Sigmoid colon (tissue), 7 donors: Measurements from ENCODE around the gene PPP1R3G. TPM values are rescaled to one million over a fixed set of nuclear protein-coding genes. Genes with fewer than 3 reads are reported as not detected.
A peak's percentile ranks its signal among the peaks of the same experiment; 100 is the strongest.

ENCODE experiments used
- DNase-seq: peaks from one replicate; pipeline ENCODE4 v3.0.0-alpha.2; 2019
- H3K27ac ChIP-seq, 4 donors: fragments of 200-600 bp; sonication (generic); one replicate each; pipeline ENCODE4 v1.5.1; 2016 to 2019; ENCODE audit warnings: mild to moderate bottlenecking in 1 of 4
- H3K27me3 ChIP-seq, 3 donors: fragments of 200-600 bp; sonication (generic); one replicate each; pipeline ENCODE4 v1.5.1; 2019; ENCODE audit warnings: mild to moderate bottlenecking in 1 of 3
- H3K36me3 ChIP-seq, 4 donors: fragments of 200-600 bp; sonication (generic); one replicate each; pipeline ENCODE4 v1.5.1; 2016 to 2019
- H3K4me1 ChIP-seq, 4 donors: fragments of 200-600 bp; sonication (generic); one replicate each; pipeline ENCODE4 v1.5.1; 2017 to 2019
- H3K4me3 ChIP-seq, 4 donors: fragments of 200-600 bp; sonication (generic); one replicate each; pipeline ENCODE4 v1.5.1; 2017 to 2019; ENCODE audit warnings: mild to moderate bottlenecking in 2 of 4, moderate library complexity in 1 of 4
- H3K9me3 ChIP-seq, 4 donors: fragments of 200-600 bp in 3 of 4; sonication (generic) in 3 of 4; one replicate each; pipeline versions ENCODE4 v1.5.1 to v1.6.1; 2013 to 2019
- EP300 ChIP-seq, 4 donors: sonication (generic); formaldehyde crosslinking; IDR thresholded peaks; one replicate each; pipeline ENCODE4 v1.6.1; 2017; ENCODE audit warnings: antibody characterized with exemption in 4 of 4
- POLR2A ChIP-seq, 2 donors: fragments of 450-650 bp; IDR thresholded peaks; one replicate each; pipeline ENCODE4 v1.6.1; 2016; ENCODE audit warnings: antibody characterized with exemption in 2 of 2, mild to moderate bottlenecking in 2 of 2, moderate library complexity in 2 of 2
- POLR2AphosphoS5 ChIP-seq, 4 donors: sonication (generic); formaldehyde crosslinking; IDR thresholded peaks; one replicate each; pipeline ENCODE4 v1.6.1; 2017; ENCODE audit warnings: antibody characterized with exemption in 4 of 4
- WGBS, 2 donors: extraction: QIAGEN DNeasy Blood & Tissue Kit; methylation state at CpG; one replicate each; pipeline ENCODE4 v1.1.7; 2013; 5-methylcytosine and 5-hydroxymethylcytosine counted together
- intact Hi-C: fragments of 100-400 bp; cut with DNase I; formaldehyde crosslinking; loops from one replicate; pipeline ENCODE4 v1.15.1; 2023
- polyA plus RNA-seq, 3 donors: library from polyadenylated mRNA; stranded (reverse); fragments of 200-250 nt; gene quantifications; one replicate each; pipeline ENCODE4 v1.2.3, GENCODE V29; 2013
- total RNA-seq, 4 donors: library from RNA; depleted of rRNA; stranded (reverse); fragments of >200 nt; gene quantifications; one replicate each; pipeline ENCODE4 v1.1.0, GENCODE V29; 2016
- TF ChIP-seq, protein P1 (sequence below), 4 experiments: fragments of 450-650 bp in 3 of 4; fragments of 200-600 bp in 1 of 4; IDR thresholded peaks; one replicate each; pipeline ENCODE4 v1.5.1; 2016 to 2019; ENCODE audit warnings: antibody characterized with exemption in 4 of 4, mild to moderate bottlenecking in 3 of 4, moderate library complexity in 2 of 4
- donor health status: healthy with polysubstance abuse.
- donor health status: Bipolar disorder and iron deficiency.
- donor health status: healthy.

PPP1R3G gene
- total and polyA plus RNA-seq, 7 donors = under 0.01 to 3.0 (median 1.8) TPM

DNA sequence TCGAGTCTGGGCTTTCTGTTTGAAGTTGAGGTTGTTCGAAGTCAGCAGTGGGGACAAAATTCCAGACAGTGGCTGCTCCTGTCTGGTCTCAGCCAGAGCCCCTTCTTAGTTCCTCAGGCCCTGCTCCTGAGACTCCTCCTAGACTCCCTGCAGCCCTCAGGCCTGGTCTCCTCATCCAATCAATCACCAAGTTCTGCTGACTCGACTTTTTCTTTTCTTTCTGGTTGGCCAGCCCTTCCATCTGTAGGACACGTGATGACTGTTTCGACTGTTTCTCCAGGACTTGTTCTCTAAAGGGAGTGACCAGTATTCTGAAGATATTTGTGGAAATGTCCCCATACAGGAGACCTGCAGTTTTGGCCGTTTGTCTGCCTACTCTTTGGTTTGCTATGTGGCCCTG is 19.5 kb downstream of the PPP1R3G start:
- no peaks in the 10 kb centered on the region for H3K36me3 ChIP-seq
- intact Hi-C loops = no loop called here

DNA sequence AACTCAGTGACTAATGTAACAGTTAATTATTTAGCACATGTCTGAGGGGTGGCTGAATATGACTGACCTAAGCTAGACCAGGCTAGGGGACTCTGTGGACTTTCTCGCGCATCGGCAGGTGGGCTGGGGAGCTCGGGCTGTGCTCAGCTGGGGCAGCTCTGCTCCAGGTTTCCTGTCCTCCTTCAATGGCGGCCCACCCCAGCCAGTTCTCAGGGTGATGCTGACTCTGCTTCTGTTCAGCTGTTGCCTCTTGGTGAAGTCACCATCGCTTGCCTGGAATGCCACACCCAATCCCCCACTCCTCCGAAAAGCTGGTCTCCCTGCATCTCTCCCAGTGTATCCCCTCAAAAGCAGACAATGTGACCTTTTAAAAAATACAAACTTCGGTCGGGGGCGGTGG is 20.0 kb downstream of the PPP1R3G start:
- intact Hi-C loops = no loop called here
- no peak overlapping the region for H3K4me3 ChIP-seq
- H3K27ac ChIP-seq = no peak overlapping the region
- peak; percentile 30 for DNase-seq
- 96 to 97% methylated on average over 10 of the region's 10 CpGs for WGBS, 2 donors
- no peaks in the 10 kb centered on the region for H3K9me3 ChIP-seq
- TF ChIP-seq EP300 (IDR thresholded peaks at IDR 0.05) = no peak
- TF ChIP-seq, protein P1, sequence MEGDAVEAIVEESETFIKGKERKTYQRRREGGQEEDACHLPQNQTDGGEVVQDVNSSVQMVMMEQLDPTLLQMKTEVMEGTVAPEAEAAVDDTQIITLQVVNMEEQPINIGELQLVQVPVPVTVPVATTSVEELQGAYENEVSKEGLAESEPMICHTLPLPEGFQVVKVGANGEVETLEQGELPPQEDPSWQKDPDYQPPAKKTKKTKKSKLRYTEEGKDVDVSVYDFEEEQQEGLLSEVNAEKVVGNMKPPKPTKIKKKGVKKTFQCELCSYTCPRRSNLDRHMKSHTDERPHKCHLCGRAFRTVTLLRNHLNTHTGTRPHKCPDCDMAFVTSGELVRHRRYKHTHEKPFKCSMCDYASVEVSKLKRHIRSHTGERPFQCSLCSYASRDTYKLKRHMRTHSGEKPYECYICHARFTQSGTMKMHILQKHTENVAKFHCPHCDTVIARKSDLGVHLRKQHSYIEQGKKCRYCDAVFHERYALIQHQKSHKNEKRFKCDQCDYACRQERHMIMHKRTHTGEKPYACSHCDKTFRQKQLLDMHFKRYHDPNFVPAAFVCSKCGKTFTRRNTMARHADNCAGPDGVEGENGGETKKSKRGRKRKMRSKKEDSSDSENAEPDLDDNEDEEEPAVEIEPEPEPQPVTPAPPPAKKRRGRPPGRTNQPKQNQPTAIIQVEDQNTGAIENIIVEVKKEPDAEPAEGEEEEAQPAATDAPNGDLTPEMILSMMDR (IDR thresholded peaks at IDR 0.05) = no peak
- TF ChIP-seq POLR2A (IDR thresholded peaks at IDR 0.05) = no peak
- TF ChIP-seq POLR2AphosphoS5 (IDR thresholded peaks at IDR 0.05) = no peak
- H3K36me3 ChIP-seq = no peaks in the 10 kb centered on the region
- peaks cover 0 to 13% (median 5%) of the 10 kb centered on the region in 4 donors for H3K4me1 ChIP-seq
- H3K27me3 ChIP-seq = no peaks in the 10 kb centered on the region

More for the DNA sequence above, 19.5 kb downstream of the PPP1R3G start:
- no peak overlapping the region for H3K27ac ChIP-seq
- H3K9me3 ChIP-seq = no peaks in the 10 kb centered on the region
- no peaks in the 10 kb centered on the region for H3K27me3 ChIP-seq
- H3K4me1 ChIP-seq = peaks cover 0 to 13% (median 5%) of the 10 kb centered on the region in 4 donors
- WGBS, 2 donors = 93% methylated on average over 6 of the region's 6 CpGs
- DNase-seq = peak; percentile 40
- H3K4me3 ChIP-seq = no peak overlapping the region
- no peak for TF ChIP-seq EP300 (IDR thresholded peaks at IDR 0.05)
- TF ChIP-seq POLR2A (IDR thresholded peaks at IDR 0.05) = no peak
- no peak for TF ChIP-seq POLR2AphosphoS5 (IDR thresholded peaks at IDR 0.05)
- TF ChIP-seq, protein P1 (IDR thresholded peaks at IDR 0.05) = no peak

DNA sequence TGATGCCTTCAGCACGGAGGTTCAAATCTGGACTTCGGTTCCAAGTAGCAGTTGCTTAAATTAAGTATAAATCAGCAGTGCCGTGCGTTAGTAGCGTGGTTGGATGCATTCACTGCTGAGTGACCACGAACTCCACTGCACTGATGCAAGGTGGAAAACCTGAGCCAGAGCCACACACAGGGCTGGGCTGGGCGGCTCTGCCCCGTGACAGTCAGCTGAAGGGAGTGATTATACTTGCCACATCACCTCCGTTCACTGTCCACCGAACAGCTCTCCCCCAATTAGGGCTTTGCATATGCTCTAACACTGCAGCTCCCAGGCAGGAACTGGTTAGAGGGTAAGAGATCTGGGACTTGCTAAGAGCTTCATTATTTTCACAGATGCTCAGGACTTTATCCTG is 22.2 kb downstream of the PPP1R3G start:
- Histone ChIP-seq H3K4me1 (peaks cover 0 to 13% (median 5%) of the 10 kb centered on the region in 4 donors), H3K27me3 (no peaks in the 10 kb centered on the region), H3K9me3 (no peaks in the 10 kb centered on the region), H3K4me3 (no peak overlapping the region), H3K27ac (no peak overlapping the region), H3K36me3 (no peaks in the 10 kb centered on the region)
- peak; percentile 47 for DNase-seq
- intact Hi-C loops = no loop called here
- 89 to 93% methylated on average over 10 of the region's 10 CpGs for WGBS, 2 donors
- TF ChIP-seq EP300 (IDR thresholded peaks at IDR 0.05) (no peak), POLR2AphosphoS5 (IDR thresholded peaks at IDR 0.05) (no peak), POLR2A (IDR thresholded peaks at IDR 0.05) (no peak)
- TF ChIP-seq, protein P1 (IDR thresholded peaks at IDR 0.05) = no peak

DNA sequence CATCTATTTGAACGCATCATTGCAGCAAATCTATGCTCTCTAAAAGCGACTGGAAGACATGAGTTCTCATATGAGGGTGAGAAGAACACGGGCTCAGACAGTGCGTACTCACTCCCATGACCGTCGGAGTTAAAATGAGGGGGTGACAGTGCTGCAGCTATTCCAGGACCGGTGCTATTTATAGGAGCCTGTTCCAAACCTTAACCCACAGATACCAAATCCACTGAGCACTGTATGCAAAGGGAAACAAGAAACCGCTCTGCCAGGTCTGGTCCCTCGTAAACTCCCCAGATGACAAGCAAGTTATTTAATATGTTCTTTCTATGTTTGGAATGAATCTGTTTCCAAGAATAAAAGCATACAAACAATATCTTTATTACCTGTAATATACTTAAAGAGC is 22.9 kb downstream of the PPP1R3G start:
- Histone ChIP-seq H3K9me3 (no peaks in the 10 kb centered on the region), H3K4me3 (no peak overlapping the region), H3K27ac (no peak overlapping the region), H3K4me1 (peaks cover 0 to 13% (median 5%) of the 10 kb centered on the region in 4 donors), H3K36me3 (no peaks in the 10 kb centered on the region), H3K27me3 (no peaks in the 10 kb centered on the region)
- peak; percentile 36 for DNase-seq
- TF ChIP-seq POLR2AphosphoS5 (IDR thresholded peaks at IDR 0.05) = no peak
- TF ChIP-seq POLR2A (IDR thresholded peaks at IDR 0.05) = no peak
- TF ChIP-seq EP300 (IDR thresholded peaks at IDR 0.05) = no peak
- TF ChIP-seq, protein P1 (IDR thresholded peaks at IDR 0.05) = no peak
- 57 to 74% methylated on average over 9 of the region's 9 CpGs for whole genome bisulfite sequencing, 2 donors
- intact Hi-C loops = no loop called here

DNA sequence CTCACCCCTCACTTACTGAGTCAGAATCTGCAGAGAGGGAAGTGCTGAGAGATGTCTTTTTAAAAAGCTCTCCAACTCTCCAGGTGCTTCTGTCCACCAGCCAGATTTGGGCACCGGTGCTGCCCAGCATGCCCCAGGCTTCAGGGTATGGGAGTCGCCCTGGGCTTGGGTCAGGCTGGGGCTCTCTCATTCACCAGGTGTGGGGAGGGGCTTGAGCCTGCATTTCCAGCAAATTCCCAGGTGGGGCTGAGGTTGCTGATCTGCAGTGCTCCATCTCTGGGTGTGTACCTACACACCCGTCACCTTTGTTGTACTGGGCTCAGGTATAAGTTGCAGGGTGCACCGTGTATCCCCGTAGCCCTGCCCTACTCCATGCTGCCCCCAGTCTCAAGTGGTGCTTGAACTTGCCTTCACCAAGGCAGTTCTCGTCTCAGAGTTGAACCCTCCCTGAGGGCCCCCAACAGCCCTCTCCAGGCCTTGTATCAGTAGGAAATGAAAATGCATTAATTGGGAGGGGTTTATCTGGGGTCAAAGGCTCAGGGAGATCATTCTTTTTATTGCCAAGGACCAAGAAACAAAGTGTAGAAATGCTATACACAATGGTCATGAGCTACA is 23.5 kb downstream of the PPP1R3G start:
- Histone ChIP-seq H3K27ac (no peak overlapping the region), H3K27me3 (no peaks in the 10 kb centered on the region), H3K4me1 (peaks cover 0 to 13% (median 5%) of the 10 kb centered on the region in 4 donors), H3K4me3 (no peak overlapping the region), H3K36me3 (no peaks in the 10 kb centered on the region), H3K9me3 (no peaks in the 10 kb centered on the region)
- DNase-seq = peak; percentile 54
- WGBS, 2 donors = 31 to 76% methylated on average over 6 of the region's 6 CpGs
- intact Hi-C loops = no loop called here
- TF ChIP-seq, protein P1 (IDR thresholded peaks at IDR 0.05) = no peak
- TF ChIP-seq POLR2A (IDR thresholded peaks at IDR 0.05) (no peak), POLR2AphosphoS5 (IDR thresholded peaks at IDR 0.05) (no peak)
